Panc1 (cell line): ENCODE data around the gene UBAC2. TPM values are rescaled to one million over a fixed set of nuclear protein-coding genes. Genes with fewer than 3 reads are reported as not detected.

ENCODE experiments used
- ATAC-seq: fragments of 200-7000 bp; cut with Tn5 transposase; 2 replicates; pipeline ENCODE4 v1.9.1; 2020; ENCODE audit warnings: mild to moderate bottlenecking, moderate library complexity
- BruUV-seq: library from RNA; stranded (reverse); fragments of 400-500 nt; replicated peaks from 2 replicates; lab custom pipeline; 2021; lab: Mats Ljungman, UMichigan
- CTCF ChIA-PET: fragments of 300-600 bp; sonication (Branson Sonifier 250); formaldehyde crosslinking; loops from one replicate; lab custom pipeline; 2022; ENCODE audit warnings: antibody characterized with exemption; lab: Charles Lee
- POLR2A ChIA-PET: fragments of 300-600 bp; sonication (Branson Sonifier 250); formaldehyde crosslinking; loops from one replicate; lab custom pipeline; 2022; ENCODE audit warnings: antibody characterized with exemption; lab: Charles Lee
- DNase-seq: peaks from one replicate; pipeline ENCODE4 v3.0.0-alpha.2; 2010; ENCODE audit warnings: low read depth, low spot score
- H3K27ac ChIP-seq: 2 replicates; pipeline ENCODE4 v1.5.1; 2011; ENCODE audit warnings: mild to moderate bottlenecking, low read length, inconsistent platforms
- H3K27me3 ChIP-seq: fragments of 200-500 bp; sonication (Bioruptor generic); 2 replicates; pipeline ENCODE4 v1.6.0; 2014; ENCODE audit warnings: low read length, inconsistent platforms; ENCODE audit not compliant: control insufficient read depth, insufficient read depth
- H3K36me3 ChIP-seq: fragments of 200-500 bp; sonication (Bioruptor generic); 2 replicates; pipeline ENCODE4 v1.5.1; 2014; ENCODE audit warnings: inconsistent platforms, mild to moderate bottlenecking, low read length, moderate library complexity; ENCODE audit not compliant: control insufficient read depth, insufficient read depth
- H3K4me1 ChIP-seq: 2 replicates; pipeline ENCODE4 v1.5.1; 2011; ENCODE audit warnings: inconsistent platforms, mild to moderate bottlenecking, low read length, moderate library complexity; ENCODE audit not compliant: control insufficient read depth, insufficient read depth
- H3K4me3 ChIP-seq, 2 experiments: 2 replicates each; pipeline ENCODE4 v1.5.1; 2011 to 2012; ENCODE audit warnings: low read depth in 2 of 2, low read length in 2 of 2, mild to moderate bottlenecking in 2 of 2, inconsistent platforms in 1 of 2, moderate library complexity in 1 of 2
- H3K9me3 ChIP-seq: fragments of 200-500 bp; sonication (Bioruptor generic); 2 replicates; pipeline ENCODE4 v1.5.1; 2014; ENCODE audit warnings: low read depth, mild to moderate bottlenecking, inconsistent platforms, low read length, moderate library complexity; ENCODE audit not compliant: control insufficient read depth, insufficient read depth
- CTCF ChIP-seq: fragments of 450-650 bp; IDR thresholded peaks from 2 replicates; pipeline ENCODE4 v1.5.1; 2017; ENCODE audit warnings: mild to moderate bottlenecking
- POLR2AphosphoS5 ChIP-seq: IDR thresholded peaks from 2 replicates; pipeline ENCODE4 v1.6.1; 2012; ENCODE audit warnings: mild to moderate bottlenecking, low read depth, low read length, moderate library complexity
- REST ChIP-seq, 2 experiments: IDR thresholded peaks; 2 replicates each; pipeline ENCODE4 v1.6.1; 2011 to 2012; ENCODE audit warnings: low read depth in 2 of 2, control low read depth in 1 of 2, low read length in 1 of 2, mild to moderate bottlenecking in 1 of 2, moderate library complexity in 1 of 2; ENCODE audit not compliant: insufficient read depth in 1 of 2
- SIN3A ChIP-seq: IDR thresholded peaks from 2 replicates; pipeline ENCODE4 v1.6.1; 2012; ENCODE audit warnings: low read depth, mild to moderate bottlenecking, low read length, moderate library complexity, borderline replicate concordance; ENCODE audit not compliant: insufficient read depth
- TCF7L2 ChIP-seq: IDR thresholded peaks from 2 replicates; pipeline ENCODE4 v1.6.1; 2011; ENCODE audit warnings: mild to moderate bottlenecking, low read depth, low read length, inconsistent platforms
- in situ Hi-C: cut with HindIII; loops from 2 replicates; pipeline ENCODE4 v1.10.0; 2016; ENCODE audit warnings: low sequenced_read_pairs, low pct_unique_long_range_greater_than_20kb
- intact Hi-C: fragments of 100-400 bp; cut with micrococcal nuclease; formaldehyde crosslinking; loops from one replicate; pipeline ENCODE4 v1.10.0; 2022; ENCODE audit not compliant: unreplicated experiment
- total RNA-seq: library from RNA; stranded (reverse); gene quantifications from one replicate; pipeline ENCODE4 v1.2.1, GENCODE V29; 2021; ENCODE audit not compliant: unreplicated experiment

Gene UBAC2
- total RNA-seq, 1 experiment from 2014 or later: 40.8 TPM

- no peak overlapping the region for H3K4me3 ChIP-seq
- ATAC-seq: no peak
- intact Hi-C loops: no loop called here
- no TSS peak for BruUV-seq
- no peak for TF ChIP-seq CTCF
- no peak for TF ChIP-seq REST (IDR thresholded peaks at IDR 0.05; ENCODE audit: insufficient read depth in 1 of 2, low read depth in 2 of 2, low read length in 1 of 2)
- TF ChIP-seq POLR2AphosphoS5: no peak
- no peak for TF ChIP-seq TCF7L2
- no peak for TF ChIP-seq SIN3A
- CTCF ChIA-PET: no interaction called here
- POLR2A ChIA-PET: no interaction called here
- H3K27me3 ChIP-seq: no peaks in the 10 kb centered on the region
- H3K9me3 ChIP-seq: no peaks in the 10 kb centered on the region
- no peaks in the 10 kb centered on the region for H3K4me1 ChIP-seq
- H3K36me3 ChIP-seq: no peaks in the 10 kb centered on the region
- DNase-seq: no peak
- in situ Hi-C loops: no loop called here
- H3K27ac ChIP-seq: no peak overlapping the region
These were observed 173.7 kb downstream of the UBAC2 start for GRCh38 chr13:99374169-99374991.

GRCh38 chr13:99374994-99375737, 174.5 kb downstream of the UBAC2 start:
- ATAC-seq: no peak
- no peak overlapping the region for H3K4me3 ChIP-seq
- H3K36me3 ChIP-seq: no peaks in the 10 kb centered on the region
- no peaks in the 10 kb centered on the region for H3K9me3 ChIP-seq
- no peaks in the 10 kb centered on the region for H3K27me3 ChIP-seq
- intact Hi-C loops (no loop called here), in situ Hi-C loops (no loop called here)
- TF ChIP-seq POLR2AphosphoS5 (no peak), SIN3A (no peak), TCF7L2 (no peak), CTCF (no peak), REST (IDR thresholded peaks at IDR 0.05; ENCODE audit: insufficient read depth in 1 of 2, low read depth in 2 of 2, low read length in 1 of 2) (no peak)
- no TSS peak for BruUV-seq
- no peak for DNase-seq
- no peak overlapping the region for H3K27ac ChIP-seq
- ChIA-PET CTCF (no interaction called here), POLR2A (no interaction called here)
- no peaks in the 10 kb centered on the region for H3K4me1 ChIP-seq
